HG03159 (cell line): Measurements from ENCODE around the gene RFFL.
"Not testable (repeated sequence)": the region's sequence is repeated elsewhere in the genome, so short reads cannot be mapped to it uniquely, and the experiment has no call there.

ENCODE experiments used
- ATAC-seq: cut with Tn5 transposase; IDR thresholded peaks from one replicate; pipeline ENCODE4 v1.9.1; 2021; ENCODE audit warnings: mild to moderate bottlenecking, moderate library complexity; ENCODE audit not compliant: unreplicated experiment

Gene RFFL

DNA sequence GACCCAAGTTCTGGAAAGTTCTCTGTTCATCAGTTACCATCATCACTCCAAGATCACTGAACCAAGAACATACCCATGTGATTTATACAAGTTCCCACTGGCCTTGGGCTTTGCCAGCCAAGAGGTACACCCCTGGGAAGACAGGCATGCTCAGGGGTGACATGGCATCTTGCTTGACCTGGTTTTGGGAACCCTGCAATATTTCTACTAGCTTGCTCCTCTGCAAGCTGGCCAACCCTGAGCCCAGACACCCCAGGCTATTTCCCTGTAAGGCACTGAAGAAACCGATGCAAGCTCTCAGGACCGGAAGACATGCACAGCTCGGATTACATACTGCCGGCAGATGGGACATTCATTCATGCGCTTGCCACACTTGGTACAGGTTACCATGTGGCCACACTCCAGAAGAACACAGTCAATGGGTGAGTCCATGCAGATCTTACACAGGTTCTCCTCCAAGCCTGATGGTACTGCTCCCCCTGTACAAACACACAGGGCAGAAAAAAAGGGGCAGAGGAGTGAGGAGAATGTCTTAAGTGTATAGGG lies 51.8 kb downstream of the RFFL start:
- no peak for ATAC-seq

GRCh38 chr17:35010093-35010492 lies 53.4 kb downstream of the RFFL start:
- no peak for ATAC-seq

- ATAC-seq, result no peak
Observed at GRCh38 chr17:35006961-35007360, 56.5 kb downstream of the RFFL start.

DNA sequence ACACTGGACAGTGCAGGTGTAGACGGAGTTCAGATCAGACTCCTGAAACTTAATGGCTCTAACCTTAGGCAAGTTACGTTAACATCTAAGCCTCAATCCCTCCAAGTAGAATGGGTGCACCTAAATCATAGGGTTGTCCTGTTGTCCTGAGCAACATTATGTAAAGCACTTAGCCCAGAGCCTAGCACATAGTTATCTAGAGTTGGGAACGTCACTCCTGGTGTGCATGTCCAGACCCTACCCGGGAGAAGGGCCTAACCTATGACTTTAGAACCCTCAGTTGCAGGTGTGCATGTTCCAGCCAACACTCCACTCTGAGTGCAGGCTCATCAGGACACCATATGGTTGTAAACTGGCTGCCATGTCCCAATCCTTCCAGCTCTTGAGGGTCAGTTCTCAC lies 57.2 kb downstream of the RFFL start:
- ATAC-seq, result no peak

GRCh38 chr17:35003778-35004177 lies 59.7 kb downstream of the RFFL start:
- ATAC-seq, result no peak

GRCh38 chr17:35002876-35003551 lies 60.5 kb downstream of the RFFL start:
- no peak for ATAC-seq

DNA sequence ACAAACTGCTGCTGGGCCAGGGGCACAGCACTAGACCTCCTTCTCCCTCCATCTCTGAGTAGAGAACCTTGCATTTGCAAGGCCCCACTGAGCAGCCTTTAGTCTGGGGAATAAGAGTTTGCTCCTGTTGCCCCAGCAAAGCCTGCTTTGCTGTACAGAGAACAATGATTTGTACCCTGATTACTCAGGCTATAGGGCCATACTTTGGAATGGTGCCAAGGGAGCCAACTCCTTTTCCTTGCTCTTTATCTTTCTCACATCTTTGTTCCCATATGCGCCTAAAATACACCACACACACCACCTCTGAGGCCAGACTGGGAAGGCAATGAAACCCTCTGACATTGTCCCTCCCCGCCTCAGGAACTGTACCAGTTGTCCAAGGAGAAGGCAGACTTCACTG lies 62.0 kb downstream of the RFFL start:
- ATAC-seq, result no peak

DNA sequence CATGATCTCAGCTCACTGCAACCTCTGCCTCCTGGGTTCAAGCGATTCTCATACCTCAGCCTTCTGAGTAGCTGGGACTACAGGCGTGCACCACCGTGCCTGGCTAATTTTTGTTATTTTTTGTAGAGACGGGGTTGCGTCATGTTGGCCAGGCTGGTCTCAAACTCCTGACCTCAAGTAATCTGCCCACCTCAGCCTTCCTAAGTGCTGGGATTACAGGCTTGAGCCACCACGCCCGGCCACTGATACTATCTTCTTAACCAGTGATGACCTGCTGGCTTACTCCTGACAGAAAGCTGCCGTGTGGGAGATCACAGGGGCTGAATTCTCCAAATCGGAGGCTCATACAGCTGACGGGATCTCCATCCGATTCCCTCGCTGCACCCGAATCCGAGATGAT lies 62.5 kb downstream of the RFFL start:
- not testable (repeated sequence) for ATAC-seq

DNA sequence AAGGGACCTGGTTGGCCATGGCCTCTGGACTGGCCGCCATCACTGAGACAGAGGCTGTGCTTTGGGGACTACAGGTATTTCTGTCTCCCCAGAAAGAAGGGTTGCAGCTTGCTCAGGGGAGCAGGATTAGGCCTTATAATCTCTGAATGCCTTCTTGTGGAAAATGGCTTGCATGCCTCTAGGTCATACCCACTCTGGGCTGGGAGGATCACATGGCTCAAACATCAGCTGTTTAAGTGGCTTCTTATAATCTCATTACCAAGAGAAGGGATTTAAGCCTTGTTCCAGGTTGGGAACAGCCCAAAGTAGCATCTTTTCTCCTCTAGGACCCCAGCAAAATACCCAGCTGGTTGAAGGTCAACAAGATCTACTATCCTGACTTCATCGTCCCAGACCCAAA lies 64.1 kb downstream of the RFFL start:
- ATAC-seq, result no peak

- ATAC-seq, result no peak
Observed at GRCh38 chr17:34998205-34998604, 65.3 kb downstream of the RFFL start.

- no peak for ATAC-seq
Observed at GRCh38 chr17:34997355-34997862, 66.1 kb downstream of the RFFL start.

- no peak for ATAC-seq
Observed at GRCh38 chr17:34996422-34997285, 66.9 kb downstream of the RFFL start.

DNA sequence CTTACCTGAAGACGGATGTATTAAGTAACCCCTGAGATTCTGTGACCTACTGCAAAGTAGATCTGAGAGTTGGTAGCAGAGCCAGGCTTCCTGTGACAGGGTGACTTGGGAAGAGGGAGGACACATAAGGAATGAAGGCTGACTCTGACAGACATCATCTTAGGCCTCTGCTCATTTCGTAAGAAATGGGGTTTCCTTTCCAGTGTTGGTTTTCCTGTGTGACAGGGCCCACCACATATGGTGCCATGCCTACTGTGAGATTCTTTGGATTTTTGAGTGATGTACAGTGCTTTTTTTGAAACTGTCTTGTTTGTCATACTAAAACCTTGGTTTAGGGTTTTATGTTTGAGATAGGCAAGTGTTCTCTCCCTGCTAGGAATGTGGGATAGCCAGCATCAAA lies 70.5 kb downstream of the RFFL start:
- no peak for ATAC-seq

DNA sequence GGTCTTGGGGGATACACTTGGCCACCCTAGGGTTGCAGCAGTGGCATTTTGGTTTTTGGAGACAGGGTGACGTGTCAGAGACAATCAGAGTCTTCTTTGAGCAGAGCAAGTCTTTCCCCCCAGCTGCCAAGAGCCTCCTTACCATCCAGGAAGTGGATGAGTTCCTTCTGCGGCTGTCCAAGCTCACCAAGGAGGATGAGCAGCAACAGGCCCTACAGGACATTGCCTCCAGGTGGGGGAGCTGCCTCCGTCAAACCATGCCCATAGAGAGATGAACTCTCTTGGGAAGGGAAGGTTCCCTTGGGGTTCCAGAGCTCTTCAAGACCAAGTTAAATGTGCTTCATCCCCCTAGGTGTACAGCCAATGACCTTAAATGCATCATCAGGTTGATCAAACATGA lies 71.9 kb downstream of the RFFL start:
- ATAC-seq, result no peak

DNA sequence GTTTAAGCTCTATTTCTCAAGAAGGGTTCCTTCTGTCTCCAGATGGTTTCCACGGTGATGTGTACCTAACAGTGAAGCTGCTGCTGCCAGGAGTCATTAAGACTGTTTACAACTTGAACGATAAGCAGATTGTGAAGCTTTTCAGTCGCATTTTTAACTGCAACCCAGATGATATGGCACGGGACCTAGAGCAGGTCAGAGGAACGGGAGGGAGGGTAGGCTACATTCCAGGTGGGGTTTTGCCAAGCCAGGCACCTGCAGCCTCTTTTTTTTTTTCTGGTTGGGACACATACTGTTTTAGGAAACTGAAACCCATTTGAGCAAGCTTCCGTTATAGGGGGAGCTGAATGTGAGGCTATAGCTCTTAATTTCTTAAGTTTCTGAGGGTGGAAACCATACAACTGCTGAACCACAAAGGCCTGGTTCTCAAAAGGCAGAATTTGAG lies 72.6 kb downstream of the RFFL start:
- ATAC-seq, result no peak

GRCh38 chr17:34989473-34989872 lies 74.0 kb downstream of the RFFL start:
- ATAC-seq, result no peak

- ATAC-seq, result no peak
Observed at GRCh38 chr17:34988644-34989043, 74.9 kb downstream of the RFFL start.

- ATAC-seq, result no peak
Observed at GRCh38 chr17:34987232-34987631, 76.3 kb downstream of the RFFL start.

- no peak for ATAC-seq
Observed at GRCh38 chr17:34981538-34982241, 81.8 kb downstream of the RFFL start.

DNA sequence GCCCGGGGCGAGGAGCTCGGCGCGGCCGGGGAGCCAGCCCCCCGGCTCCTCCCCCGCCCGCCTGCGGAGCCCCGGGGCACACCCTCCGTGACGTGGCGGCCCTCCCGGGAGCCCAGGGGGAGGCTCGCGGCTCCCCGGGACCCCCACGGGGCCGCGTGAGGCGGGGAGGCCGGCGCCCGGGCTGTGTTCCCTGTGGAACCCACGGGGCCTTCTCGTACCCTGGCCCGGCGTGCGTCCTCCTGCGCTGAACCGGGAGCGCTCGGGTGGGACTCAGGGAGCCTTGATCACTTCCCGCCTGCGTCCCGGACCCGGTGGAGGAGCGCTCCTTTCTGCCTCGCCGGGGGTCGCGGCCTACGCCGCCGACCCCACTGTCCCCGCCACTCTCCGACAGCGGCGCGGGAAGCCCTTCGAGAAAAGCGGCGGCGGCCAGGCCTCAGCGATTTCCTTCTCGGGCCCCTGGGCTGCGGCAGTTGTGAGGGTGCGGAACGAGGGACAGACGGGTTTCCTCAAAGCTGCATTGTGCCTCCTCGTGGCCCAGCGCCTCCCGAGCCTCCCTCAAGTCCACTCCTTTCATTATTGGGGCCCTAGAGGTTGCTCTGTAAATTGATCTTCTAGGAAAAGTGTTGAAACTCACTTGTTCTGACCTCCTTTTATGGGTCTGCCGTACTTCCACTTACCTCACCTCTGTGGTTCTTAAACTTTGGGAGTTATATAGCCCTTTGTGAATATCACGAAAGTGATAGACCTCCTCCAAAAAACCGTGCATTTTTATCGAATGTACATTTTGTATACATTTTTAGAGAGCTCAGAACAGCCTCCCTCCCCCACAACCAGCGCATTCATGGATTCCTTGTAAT lies 82.6 kb downstream of the RFFL start:
- peak; percentile 72 for ATAC-seq
